Measurements from ENCODE around the gene KHDRBS1.

GRCh38 chr1:31984419-31985347 lies 29.0 kb upstream of the KHDRBS1 start:
- TF ChIP-seq POLR2A (IDR thresholded peaks at IDR 0.05) (no peak), CTCF (IDR thresholded peaks at IDR 0.05) (no peak)

All from body of pancreas (tissue), 4 donors.